SK-N-SH (cell line): ENCODE measurements around the gene LDB1. TPM values are rescaled to one million over a fixed set of nuclear protein-coding genes. Genes with fewer than 3 reads are reported as not detected.

Experiments used
- CHD2 ChIP-seq: fragments of 150-350 bp; IDR thresholded peaks from 2 replicates; pipeline ENCODE4 v1.6.1; 2018; ENCODE audit warnings: low read length; ENCODE audit not compliant: partially characterized antibody
- EP300 ChIP-seq, 2 experiments: IDR thresholded peaks; 2 replicates each; pipeline versions ENCODE4 v1.4.0 to v1.6.1; 2012; ENCODE audit warnings: borderline replicate concordance in 1 of 2, low read depth in 1 of 2, low read length in 1 of 2
- EZH2phosphoT487 ChIP-seq: fragments of 200-600 bp; sonication (generic); IDR thresholded peaks from 2 replicates; pipeline ENCODE4 v1.6.1; 2017; ENCODE audit warnings: low read depth, mixed run types, mild to moderate bottlenecking, antibody characterized with exemption, moderate library complexity, borderline replicate concordance
- FOXM1 ChIP-seq: IDR thresholded peaks from 2 replicates; pipeline ENCODE4 v1.4.0; 2012; ENCODE audit warnings: low read depth, mild to moderate bottlenecking
- GABPA ChIP-seq: IDR thresholded peaks from 2 replicates; pipeline ENCODE4 v1.4.0; 2012; ENCODE audit warnings: low read depth, mild to moderate bottlenecking
- GATA2 ChIP-seq: sonication (generic); formaldehyde crosslinking; IDR thresholded peaks from 2 replicates; pipeline ENCODE4 v1.5.0; 2020; ENCODE audit warnings: mild to moderate bottlenecking, missing genetic modification reagents
- IRF3 ChIP-seq: fragments of 150-350 bp; IDR thresholded peaks from 2 replicates; pipeline ENCODE4 v1.6.1; 2016; ENCODE audit warnings: mild to moderate bottlenecking, low read depth, low read length
- JUND ChIP-seq: IDR thresholded peaks from 2 replicates; pipeline ENCODE4 v1.4.0; 2012
- MEF2A ChIP-seq: IDR thresholded peaks from 2 replicates; pipeline ENCODE4 v1.4.0; 2012; ENCODE audit warnings: low read depth, borderline replicate concordance
- RAD21 ChIP-seq: IDR thresholded peaks from 2 replicates; pipeline ENCODE4 v1.6.1; 2012; ENCODE audit warnings: mild to moderate bottlenecking, low read length
- RCOR1 ChIP-seq: fragments of 150-350 bp; IDR thresholded peaks from 2 replicates; pipeline ENCODE4 v1.6.1; 2017; ENCODE audit warnings: antibody characterized with exemption, low read length
- RFX5 ChIP-seq: IDR thresholded peaks from 2 replicates; pipeline ENCODE4 v1.6.1; 2012; ENCODE audit warnings: mild to moderate bottlenecking, improper control_type of control experiment, low read length
- SIN3A ChIP-seq: IDR thresholded peaks from 2 replicates; pipeline ENCODE4 v1.6.1; 2012; ENCODE audit warnings: low read depth, mild to moderate bottlenecking, low read length, moderate library complexity, borderline replicate concordance
- SMC3 ChIP-seq: IDR thresholded peaks from 2 replicates; pipeline ENCODE4 v1.6.1; 2012; ENCODE audit warnings: low read depth, low read length, improper control_type of control experiment
- TAF1 ChIP-seq: IDR thresholded peaks from 2 replicates; pipeline ENCODE4 v1.6.1; 2012; ENCODE audit warnings: low read depth, mild to moderate bottlenecking, low read length, moderate library complexity, borderline replicate concordance
- TCF12 ChIP-seq: IDR thresholded peaks from 2 replicates; pipeline ENCODE4 v1.4.0; 2012
- YY1 ChIP-seq: IDR thresholded peaks from 2 replicates; pipeline ENCODE4 v1.4.0; 2012; ENCODE audit warnings: low read depth, mild to moderate bottlenecking
- polyA plus RNA-seq, 3 experiments: library from polyadenylated mRNA; depleted of rRNA; stranded (reverse); fragments of >200 nt; gene quantifications; 2 replicates each; pipeline ENCODE4 v1.2.3, GENCODE V29; 2012
- TF ChIP-seq, protein P1 (sequence below): fragments of 150-350 bp; IDR thresholded peaks from 2 replicates; pipeline ENCODE4 v1.6.1; 2017; ENCODE audit warnings: antibody characterized with exemption, low read length, low read depth, borderline replicate concordance
- TF ChIP-seq, protein P2 (sequence below): IDR thresholded peaks from 2 replicates; pipeline ENCODE4 v1.6.1; 2012; ENCODE audit warnings: mild to moderate bottlenecking, low read depth, low read length, moderate library complexity
- TF ChIP-seq, protein P3 (sequence below): IDR thresholded peaks from 2 replicates; pipeline ENCODE4 v1.4.0; 2012; ENCODE audit warnings: low read depth
- TF ChIP-seq, protein P4 (sequence below): IDR thresholded peaks from 2 replicates; pipeline ENCODE4; 2012

LDB1 gene
- polyA plus RNA-seq, 1 of the 3 experiments (the other 2 are of a cell fraction), result 85.9 TPM

DNA sequence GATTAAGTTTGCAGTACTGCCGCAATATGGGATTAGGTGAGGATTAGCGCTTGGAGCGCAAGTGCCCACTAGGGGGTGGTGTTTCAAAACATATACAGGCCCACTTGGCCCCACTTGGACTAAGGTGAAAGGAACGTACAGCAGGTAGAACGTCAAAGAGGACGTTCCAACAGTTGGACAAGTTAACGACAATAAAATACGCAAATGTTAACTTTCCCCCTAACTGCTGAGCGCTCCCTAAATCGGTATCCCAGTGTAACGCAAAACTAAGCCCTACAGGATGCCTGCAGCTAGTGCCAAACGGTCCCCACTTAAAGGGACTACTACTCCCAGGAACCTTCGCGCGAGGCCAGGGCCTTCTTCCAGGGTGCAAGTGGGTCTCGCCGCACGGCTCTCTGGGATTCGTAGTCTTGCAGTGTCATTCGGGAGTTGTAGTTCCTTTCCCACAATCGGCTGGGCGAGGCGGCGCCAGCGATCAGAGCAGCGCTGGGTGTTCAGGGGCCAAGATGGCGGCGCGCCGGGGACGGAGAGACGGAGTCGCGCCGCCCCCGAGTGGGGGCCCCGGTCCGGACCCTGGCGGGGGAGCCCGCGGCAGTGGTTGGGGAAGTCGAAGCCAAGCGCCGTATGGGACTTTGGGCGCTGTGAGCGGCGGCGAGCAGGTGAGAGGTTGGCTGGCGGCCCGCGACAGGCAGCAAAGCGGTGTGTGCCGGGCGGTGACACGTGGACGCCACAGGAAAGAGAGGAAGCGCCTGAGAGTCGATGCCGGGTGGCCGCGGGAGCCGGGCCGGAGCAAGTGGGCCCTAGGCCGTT lies 12.6 kb upstream of the LDB1 start, which contains the start of gene PPRC1 (continued):
- TF ChIP-seq, protein P1, sequence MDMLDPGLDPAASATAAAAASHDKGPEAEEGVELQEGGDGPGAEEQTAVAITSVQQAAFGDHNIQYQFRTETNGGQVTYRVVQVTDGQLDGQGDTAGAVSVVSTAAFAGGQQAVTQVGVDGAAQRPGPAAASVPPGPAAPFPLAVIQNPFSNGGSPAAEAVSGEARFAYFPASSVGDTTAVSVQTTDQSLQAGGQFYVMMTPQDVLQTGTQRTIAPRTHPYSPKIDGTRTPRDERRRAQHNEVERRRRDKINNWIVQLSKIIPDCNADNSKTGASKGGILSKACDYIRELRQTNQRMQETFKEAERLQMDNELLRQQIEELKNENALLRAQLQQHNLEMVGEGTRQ, result no peak
- TF ChIP-seq TCF12 (peak; percentile 12; the same call in 1 of the 2 replicates), RCOR1 (no peak), GABPA (peak; percentile 81), YY1 (peak; percentile 96), SIN3A (peak; percentile 86; the same call in 1 of the 2 replicates), RAD21 (peak; percentile 72), EP300 (IDR thresholded peaks at IDR 0.05; ENCODE audit: borderline replicate concordance in 1 of 2, low read depth in 1 of 2, low read length in 1 of 2) (no peak), GATA2 (CRISPR knock-in tag) (no peak), EZH2phosphoT487 (no peak), CHD2 (peak; percentile 97), TAF1 (peak; percentile 96), MEF2A (no peak), SMC3 (peak; percentile 61), RFX5 (no peak), FOXM1 (no peak), JUND (no peak), IRF3 (no peak)
- TF ChIP-seq, protein P2, sequence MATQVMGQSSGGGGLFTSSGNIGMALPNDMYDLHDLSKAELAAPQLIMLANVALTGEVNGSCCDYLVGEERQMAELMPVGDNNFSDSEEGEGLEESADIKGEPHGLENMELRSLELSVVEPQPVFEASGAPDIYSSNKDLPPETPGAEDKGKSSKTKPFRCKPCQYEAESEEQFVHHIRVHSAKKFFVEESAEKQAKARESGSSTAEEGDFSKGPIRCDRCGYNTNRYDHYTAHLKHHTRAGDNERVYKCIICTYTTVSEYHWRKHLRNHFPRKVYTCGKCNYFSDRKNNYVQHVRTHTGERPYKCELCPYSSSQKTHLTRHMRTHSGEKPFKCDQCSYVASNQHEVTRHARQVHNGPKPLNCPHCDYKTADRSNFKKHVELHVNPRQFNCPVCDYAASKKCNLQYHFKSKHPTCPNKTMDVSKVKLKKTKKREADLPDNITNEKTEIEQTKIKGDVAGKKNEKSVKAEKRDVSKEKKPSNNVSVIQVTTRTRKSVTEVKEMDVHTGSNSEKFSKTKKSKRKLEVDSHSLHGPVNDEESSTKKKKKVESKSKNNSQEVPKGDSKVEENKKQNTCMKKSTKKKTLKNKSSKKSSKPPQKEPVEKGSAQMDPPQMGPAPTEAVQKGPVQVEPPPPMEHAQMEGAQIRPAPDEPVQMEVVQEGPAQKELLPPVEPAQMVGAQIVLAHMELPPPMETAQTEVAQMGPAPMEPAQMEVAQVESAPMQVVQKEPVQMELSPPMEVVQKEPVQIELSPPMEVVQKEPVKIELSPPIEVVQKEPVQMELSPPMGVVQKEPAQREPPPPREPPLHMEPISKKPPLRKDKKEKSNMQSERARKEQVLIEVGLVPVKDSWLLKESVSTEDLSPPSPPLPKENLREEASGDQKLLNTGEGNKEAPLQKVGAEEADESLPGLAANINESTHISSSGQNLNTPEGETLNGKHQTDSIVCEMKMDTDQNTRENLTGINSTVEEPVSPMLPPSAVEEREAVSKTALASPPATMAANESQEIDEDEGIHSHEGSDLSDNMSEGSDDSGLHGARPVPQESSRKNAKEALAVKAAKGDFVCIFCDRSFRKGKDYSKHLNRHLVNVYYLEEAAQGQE, result 0 out of 2 replicates have a peak, but pooled peaks have one; percentile 38
- TF ChIP-seq, protein P3, sequence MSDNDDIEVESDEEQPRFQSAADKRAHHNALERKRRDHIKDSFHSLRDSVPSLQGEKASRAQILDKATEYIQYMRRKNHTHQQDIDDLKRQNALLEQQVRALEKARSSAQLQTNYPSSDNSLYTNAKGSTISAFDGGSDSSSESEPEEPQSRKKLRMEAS, result peak; percentile 12; the same call in 1 of the 2 replicates
- TF ChIP-seq, protein P4, sequence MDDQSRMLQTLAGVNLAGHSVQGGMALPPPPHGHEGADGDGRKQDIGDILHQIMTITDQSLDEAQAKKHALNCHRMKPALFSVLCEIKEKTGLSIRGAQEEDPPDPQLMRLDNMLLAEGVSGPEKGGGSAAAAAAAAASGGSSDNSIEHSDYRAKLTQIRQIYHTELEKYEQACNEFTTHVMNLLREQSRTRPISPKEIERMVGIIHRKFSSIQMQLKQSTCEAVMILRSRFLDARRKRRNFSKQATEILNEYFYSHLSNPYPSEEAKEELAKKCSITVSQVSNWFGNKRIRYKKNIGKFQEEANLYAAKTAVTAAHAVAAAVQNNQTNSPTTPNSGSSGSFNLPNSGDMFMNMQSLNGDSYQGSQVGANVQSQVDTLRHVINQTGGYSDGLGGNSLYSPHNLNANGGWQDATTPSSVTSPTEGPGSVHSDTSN, result no peak
